ENCODE results near the gene CLUH.
A peak's percentile ranks its signal among the peaks of the same experiment; 100 is the strongest.
"Not testable (repeated sequence)": the region's sequence is repeated elsewhere in the genome, so short reads cannot be mapped to it uniquely, and the experiment has no call there.

Gene CLUH

DNA sequence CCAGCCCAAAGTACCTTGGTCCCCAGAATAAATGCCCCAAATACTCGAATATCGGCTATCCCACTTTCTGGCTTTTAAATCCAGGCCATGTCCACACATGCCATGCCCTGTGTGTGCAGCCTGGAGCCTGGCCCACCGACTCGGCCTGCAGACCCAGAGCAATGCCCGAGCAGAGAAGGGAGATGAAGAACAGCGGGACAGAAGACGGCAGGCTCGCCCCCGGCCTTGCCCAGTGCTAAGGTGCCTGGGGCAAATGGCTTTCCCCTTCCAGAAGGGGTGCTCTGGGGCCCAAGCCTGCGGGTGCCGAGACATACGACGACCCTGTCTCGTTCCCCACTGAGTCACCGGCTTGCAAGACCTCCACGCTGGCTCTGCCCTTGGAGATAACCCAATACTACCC is 8.0 kb downstream of the CLUH start:
- no peak for FAIRE-seq
- DNase-seq (ENCODE audit: insufficient read length, low spot score), result no peak

GRCh38 chr17:2703181-2703580 is 8.4 kb downstream of the CLUH start:
- DNase-seq (ENCODE audit: insufficient read length, low spot score) (no peak), FAIRE-seq (no peak)

DNA sequence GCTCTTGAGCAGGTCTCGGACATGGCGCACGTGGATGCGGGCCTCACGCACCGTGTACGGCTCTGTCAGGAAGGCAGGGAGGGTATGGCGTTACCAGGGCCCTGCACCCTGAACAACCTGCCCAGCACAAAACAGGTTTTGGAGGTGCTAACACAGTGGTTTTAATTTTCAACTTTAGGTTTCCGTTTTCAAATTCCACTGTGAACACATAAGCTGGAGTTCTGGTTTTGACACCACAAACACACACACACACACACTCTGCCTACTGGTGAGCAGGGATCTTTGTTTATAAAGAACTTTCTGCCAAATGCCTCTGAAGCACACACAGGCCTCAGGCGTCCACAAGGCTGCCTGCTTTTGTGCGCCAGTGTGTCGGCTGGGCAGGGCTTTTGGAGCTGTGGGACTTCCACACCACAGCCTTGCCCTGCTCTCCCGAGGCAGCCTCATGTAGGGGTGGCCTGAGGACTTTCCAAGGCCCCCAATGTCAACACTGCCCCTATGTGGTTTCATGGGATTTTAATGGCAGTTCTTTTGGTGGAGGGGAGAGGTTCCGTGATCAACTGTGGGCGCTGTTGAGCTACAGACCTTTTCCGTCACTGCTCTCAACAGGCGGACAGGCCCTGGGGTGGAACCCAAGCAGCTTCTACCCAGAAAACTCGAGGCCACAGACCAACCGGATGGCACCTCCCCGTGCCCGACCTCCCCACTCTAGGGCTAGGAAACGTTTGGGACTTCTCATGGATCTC is 9.4 kb downstream of the CLUH start:
- FAIRE-seq (no peak), DNase-seq (ENCODE audit: insufficient read length, low spot score) (no peak)

- FAIRE-seq (no peak), DNase-seq (ENCODE audit: insufficient read length, low spot score) (no peak)
These were observed 10.2 kb downstream of the CLUH start for GRCh38 chr17:2701161-2701995.

- FAIRE-seq, result no peak
These were observed 10.9 kb downstream of the CLUH start for GRCh38 chr17:2700491-2701141.

GRCh38 chr17:2700030-2700490 is 11.5 kb downstream of the CLUH start:
- DNase-seq (ENCODE audit: insufficient read length, low spot score) (peak; percentile 9), FAIRE-seq (no peak)

More at GRCh38 chr17:2700491-2701141, 10.9 kb downstream of the CLUH start:
- peak; percentile 6 for DNase-seq (ENCODE audit: insufficient read length, low spot score)

- FAIRE-seq; DNase-seq (ENCODE audit: insufficient read length, low spot score): not testable (repeated sequence)
These were observed 12.3 kb downstream of the CLUH start for GRCh38 chr17:2699216-2699805.

- DNase-seq (ENCODE audit: insufficient read length, low spot score) (peak; percentile 13), FAIRE-seq (no peak)
These were observed 13.9 kb downstream of the CLUH start for GRCh38 chr17:2697611-2698162.

GRCh38 chr17:2695961-2696760 is 15.4 kb downstream of the CLUH start:
- DNase-seq (ENCODE audit: insufficient read length, low spot score), result peak; percentile 21
- no peak for FAIRE-seq

GRCh38 chr17:2695243-2695960 is 16.2 kb downstream of the CLUH start:
- FAIRE-seq (no peak), DNase-seq (ENCODE audit: insufficient read length, low spot score) (peak; percentile 22)

DNA sequence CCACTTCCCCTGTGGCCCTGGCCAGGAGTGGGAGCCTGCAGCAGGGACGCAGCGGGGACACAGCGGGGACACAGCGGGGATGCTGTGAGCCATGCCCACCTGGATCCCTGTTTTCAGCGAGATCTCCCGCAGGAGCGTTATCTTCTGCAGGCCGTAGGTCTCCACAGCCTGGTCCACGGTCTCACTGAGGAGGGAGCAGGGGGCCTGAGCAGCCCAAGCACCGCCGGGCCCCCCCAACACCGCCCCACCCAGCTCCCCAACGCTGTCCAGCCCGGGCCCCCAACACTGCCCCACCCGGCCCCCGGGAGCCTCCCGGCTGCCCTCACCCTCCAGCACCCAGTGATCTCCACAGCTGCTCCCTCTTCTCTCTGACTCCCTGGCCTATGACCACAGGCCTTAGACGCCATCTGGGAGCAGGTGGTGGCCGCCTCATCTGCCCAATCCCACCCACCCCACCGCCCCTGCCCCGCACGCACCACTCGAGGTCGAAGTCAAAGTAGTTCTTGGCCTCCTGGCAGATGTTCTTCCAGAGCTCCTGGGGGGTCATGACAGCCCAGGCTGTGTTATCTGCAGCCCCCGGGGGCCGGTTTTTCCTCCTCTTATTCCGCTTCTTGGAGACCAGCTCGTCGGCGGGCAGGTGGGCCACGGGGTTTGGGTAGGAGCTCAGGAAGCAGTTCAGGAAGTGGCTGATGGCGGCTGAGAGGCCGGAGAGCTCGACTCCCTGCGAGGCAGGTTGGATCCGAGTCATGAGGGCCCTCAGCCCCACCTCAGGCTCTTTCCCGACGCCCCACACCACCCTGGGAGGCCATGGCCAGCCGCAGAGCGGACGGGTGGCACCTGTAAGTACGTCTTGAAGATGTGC is 17.0 kb downstream of the CLUH start:
- peak; percentile 18 for DNase-seq (ENCODE audit: insufficient read length, low spot score)
- no peak for FAIRE-seq

DNA sequence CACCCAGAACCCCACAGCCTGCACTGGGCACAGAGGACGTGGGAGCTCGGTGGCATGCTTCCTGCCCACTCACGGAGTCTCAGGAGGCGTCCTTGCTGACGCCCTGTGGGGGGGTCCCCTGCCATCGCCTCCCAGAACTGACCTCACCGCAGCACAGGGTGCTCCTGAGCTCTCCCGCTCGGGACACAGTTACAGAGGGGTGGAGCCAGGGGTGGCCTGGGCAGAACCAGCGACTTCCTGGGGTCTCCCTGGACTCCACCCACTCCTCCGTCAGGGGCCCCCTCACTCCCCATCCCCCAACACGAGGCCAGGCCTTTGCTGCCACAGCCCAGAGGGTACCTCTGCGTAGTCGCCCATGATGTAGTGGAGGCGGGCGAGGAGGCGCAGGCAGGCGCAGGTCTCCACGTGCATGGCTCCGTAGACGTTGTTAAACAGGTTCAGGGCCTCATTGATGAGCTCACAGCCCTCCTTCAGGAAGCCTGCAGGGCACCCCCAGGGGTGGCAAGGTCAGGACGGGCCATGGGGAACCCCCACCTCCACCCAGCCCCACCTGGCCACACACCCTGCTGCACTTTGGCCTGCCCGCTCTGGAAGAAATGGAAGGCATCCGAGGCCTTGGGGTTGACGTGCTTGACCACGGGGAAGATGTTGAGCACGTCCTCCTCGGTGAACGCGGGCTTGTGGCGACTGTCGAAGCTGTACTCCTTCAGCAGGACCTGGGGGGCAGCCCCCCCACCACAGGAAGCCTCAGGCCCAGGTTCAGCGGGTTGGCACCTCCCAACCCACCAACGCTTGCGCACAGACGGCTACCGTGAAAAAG is 17.8 kb downstream of the CLUH start:
- FAIRE-seq (no peak), DNase-seq (ENCODE audit: insufficient read length, low spot score) (peak; percentile 13)

DNA sequence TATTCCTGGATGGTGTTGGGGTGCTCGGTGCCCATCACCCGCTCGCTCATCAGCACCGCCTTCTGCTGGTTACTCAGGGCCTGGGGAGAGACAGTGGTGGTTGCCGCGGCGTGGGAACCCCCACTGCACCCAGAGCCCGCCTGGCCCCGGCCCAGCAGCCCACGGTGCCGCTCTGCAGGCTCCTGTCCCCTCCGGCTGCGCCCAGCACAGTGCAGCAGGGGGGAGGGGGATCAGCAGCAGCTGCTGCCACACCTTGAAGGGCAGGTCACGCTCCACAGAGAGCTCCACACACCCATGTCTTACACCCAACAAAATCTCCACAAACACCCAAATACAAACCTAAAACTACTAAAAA is 18.8 kb downstream of the CLUH start:
- no peak for DNase-seq (ENCODE audit: insufficient read length, low spot score)
- no peak for FAIRE-seq

GRCh38 chr17:2691965-2692780 is 19.4 kb downstream of the CLUH start:
- FAIRE-seq, result no peak
- DNase-seq (ENCODE audit: insufficient read length, low spot score), result peak; percentile 8

DNA sequence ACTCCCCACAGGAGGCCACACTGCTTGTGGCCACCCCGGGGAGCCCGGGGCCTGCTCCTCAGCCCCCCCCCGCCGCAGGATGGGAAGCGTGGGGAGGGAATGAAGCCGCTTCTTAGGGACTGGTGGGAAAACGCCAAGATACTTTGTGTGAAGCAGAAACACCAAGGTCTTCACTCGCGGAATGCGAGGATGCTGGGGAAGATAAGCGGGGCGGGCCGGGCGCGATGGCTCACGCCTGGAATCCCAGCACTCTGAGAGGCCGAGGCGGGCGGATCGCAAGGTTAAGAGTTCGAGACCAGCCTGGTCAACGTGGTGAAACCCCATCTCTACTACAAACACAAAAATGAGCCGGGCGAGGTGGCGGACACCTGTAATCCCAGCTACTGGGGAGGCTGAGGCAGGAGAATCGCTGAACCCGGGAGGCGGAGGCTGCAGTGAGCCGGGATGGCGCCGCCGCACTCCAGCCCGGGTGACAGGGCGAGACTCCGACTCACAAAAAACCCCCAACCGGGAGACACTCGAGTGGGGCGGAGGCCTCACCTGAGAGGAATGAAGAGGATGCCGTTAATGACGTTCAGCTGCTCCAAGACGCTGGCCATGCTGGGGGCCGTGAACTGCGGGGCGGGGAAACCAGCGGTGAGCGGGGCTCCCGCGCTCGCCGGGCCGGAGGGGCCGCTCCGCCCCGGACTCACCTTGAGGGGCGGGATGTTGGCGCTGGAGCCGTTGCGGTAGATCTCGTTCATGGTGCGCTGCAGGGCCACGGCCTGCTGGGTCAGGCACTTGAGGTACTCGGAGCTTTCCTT is 20.3 kb downstream of the CLUH start:
- FAIRE-seq, result no peak
- DNase-seq (ENCODE audit: insufficient read length, low spot score), result no peak
